Effector memory CD4-positive, alpha-beta T cell (primary cell): ENCODE data around the gene CANT1.
"Not testable (repeated sequence)": the region's sequence is repeated elsewhere in the genome, so short reads cannot be mapped to it uniquely, and the experiment has no call there.

Source experiments
- DNase-seq, 3 donors: peaks; one replicate each; pipeline ENCODE4 v3.0.0-alpha.2; 2020
- H3K27ac ChIP-seq: 2 replicates; pipeline ENCODE4 v1.7.0; 2013; ENCODE audit warnings: mild to moderate bottlenecking, low read length, moderate library complexity; ENCODE audit not compliant: insufficient read depth, poor library complexity, severe bottlenecking
- H3K27me3 ChIP-seq: replicated peaks from 2 replicates; pipeline ENCODE4 v1.7.0; 2013; ENCODE audit warnings: mild to moderate bottlenecking, low read length; ENCODE audit not compliant: insufficient read depth, control insufficient read depth, poor library complexity, severe bottlenecking
- H3K36me3 ChIP-seq: 2 replicates; pipeline ENCODE4 v1.7.0; 2013; ENCODE audit warnings: mild to moderate bottlenecking, low read length, moderate library complexity; ENCODE audit not compliant: control insufficient read depth, insufficient read depth
- H3K4me1 ChIP-seq: 2 replicates; pipeline ENCODE4 v1.7.0; 2013; ENCODE audit warnings: low read length, mild to moderate bottlenecking; ENCODE audit not compliant: control insufficient read depth, insufficient read depth, poor library complexity, severe bottlenecking
- H3K4me3 ChIP-seq: 2 replicates; pipeline ENCODE4 v1.7.0; 2013; ENCODE audit warnings: low read length, low read depth, mild to moderate bottlenecking; ENCODE audit not compliant: insufficient read depth, poor library complexity, severe bottlenecking
- H3K9me3 ChIP-seq: 2 replicates; pipeline ENCODE4 v1.7.0; 2013; ENCODE audit warnings: mild to moderate bottlenecking, low read length, moderate library complexity; ENCODE audit not compliant: control insufficient read depth

CANT1 gene

DNA sequence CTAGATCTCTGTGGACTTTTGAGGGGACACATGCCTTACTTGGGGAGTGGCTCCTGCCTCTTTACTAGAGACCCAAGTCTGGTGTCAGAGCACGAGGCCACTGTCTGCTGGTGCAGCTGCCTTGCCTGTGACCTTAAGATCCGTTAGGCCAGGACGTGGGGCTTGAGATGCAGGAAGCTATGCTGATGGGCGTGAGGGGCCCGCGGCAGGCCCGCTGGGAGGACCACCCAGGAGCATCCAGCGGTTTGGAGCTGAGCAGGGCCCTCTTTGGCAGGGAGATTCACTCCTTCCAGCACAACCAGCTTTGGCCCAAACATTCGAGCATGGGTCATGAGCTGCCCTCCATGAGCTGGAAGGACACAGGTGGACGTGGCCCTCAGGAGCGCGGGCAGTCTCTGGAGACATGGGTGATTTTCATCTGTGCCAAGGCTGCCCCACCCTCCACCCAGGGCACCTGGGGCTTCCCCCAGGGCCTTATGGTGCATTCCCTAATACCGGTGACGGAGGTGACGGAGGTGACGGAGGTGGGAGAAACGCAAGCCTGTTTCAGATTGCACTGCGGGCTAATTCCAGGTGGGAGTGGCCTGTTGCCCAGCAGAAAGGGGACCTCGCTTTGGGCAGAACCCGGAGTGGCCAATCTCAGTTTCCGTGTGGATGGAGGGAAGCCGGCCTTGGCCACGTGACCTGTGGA lies 42.5 kb downstream of the CANT1 start:
- Histone ChIP-seq H3K27me3 (no peaks in the 10 kb centered on the region), H3K27ac (no peak overlapping the region), H3K4me3 (no peak overlapping the region), H3K4me1 (no peaks in the 10 kb centered on the region), H3K36me3 (no peaks in the 10 kb centered on the region), H3K9me3 (no peaks in the 10 kb centered on the region)
- no peak for DNase-seq

DNA sequence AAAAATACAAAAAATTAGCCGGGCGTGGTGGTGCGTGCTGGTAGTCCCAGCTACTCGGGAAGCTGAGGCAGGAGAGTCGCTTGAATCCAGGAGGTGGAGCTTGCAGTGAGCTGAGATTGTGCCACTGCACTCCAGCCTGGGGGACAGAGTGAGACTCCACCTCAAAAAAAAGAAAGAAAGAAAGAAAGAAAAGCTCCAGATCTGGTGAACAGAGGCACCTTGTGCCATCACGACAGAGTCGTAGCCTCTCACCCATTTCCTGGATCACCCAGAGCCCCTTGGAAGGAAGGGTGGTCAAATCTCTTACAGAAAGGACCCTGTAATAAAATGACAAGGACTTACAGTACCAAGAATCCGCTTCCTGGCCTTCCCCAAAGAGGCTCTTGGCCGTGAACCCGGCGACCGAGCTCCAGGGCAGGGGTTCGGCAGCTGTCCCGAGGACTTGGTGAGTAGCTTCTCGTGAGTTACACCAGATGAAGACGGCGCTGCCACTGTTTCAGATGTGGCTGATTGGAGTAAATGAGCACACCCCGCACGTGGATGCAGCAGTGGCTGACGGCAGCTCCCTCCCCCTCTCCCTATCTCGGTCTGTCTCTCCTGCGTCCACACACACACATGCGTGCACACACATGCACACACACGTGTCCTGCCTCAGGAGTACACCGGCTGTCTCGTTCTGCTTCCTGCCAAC lies 43.3 kb downstream of the CANT1 start:
- DNase-seq, result no peak
- no peak overlapping the region for H3K4me3 ChIP-seq

GRCh38 chr17:78965491-78965924 lies 44.1 kb downstream of the CANT1 start:
- Histone ChIP-seq H3K4me1 (no peaks in the 10 kb centered on the region), H3K9me3 (no peaks in the 10 kb centered on the region), H3K27ac (no peak overlapping the region), H3K4me3 (no peak overlapping the region), H3K27me3 (no peaks in the 10 kb centered on the region), H3K36me3 (no peaks in the 10 kb centered on the region)
- DNase-seq, result no peak

More for the DNA sequence above, 43.3 kb downstream of the CANT1 start:
- H3K36me3 ChIP-seq, result no peaks in the 10 kb centered on the region
- H3K27me3 ChIP-seq, result no peaks in the 10 kb centered on the region
- H3K4me1 ChIP-seq, result no peaks in the 10 kb centered on the region
- no peaks in the 10 kb centered on the region for H3K9me3 ChIP-seq
- no peak overlapping the region for H3K27ac ChIP-seq

DNA sequence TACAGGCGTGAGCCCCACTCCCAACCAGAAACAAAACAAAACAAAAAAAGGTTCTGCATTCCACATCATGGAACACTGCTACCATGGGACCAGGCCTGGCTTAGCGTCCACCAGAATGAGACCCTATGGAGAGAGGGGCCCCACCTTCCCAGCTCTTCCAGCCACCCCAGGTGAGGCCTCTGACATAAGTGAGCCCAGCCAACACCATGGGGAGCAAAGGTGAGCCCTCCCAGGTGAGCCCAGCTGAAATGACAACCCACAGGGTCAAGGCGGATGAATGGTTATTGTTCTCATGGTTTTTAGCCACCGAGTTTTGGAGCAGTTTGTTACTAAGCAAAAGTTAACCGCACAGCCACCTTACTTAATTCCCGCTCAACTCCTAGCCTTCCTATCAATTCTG lies 46.2 kb downstream of the CANT1 start:
- no peaks in the 10 kb centered on the region for H3K9me3 ChIP-seq
- no peak for DNase-seq
- H3K4me1 ChIP-seq, result no peaks in the 10 kb centered on the region
- H3K27ac ChIP-seq, result no peak overlapping the region
- no peaks in the 10 kb centered on the region for H3K36me3 ChIP-seq
- H3K4me3 ChIP-seq, result no peak overlapping the region
- no peaks in the 10 kb centered on the region for H3K27me3 ChIP-seq

DNA sequence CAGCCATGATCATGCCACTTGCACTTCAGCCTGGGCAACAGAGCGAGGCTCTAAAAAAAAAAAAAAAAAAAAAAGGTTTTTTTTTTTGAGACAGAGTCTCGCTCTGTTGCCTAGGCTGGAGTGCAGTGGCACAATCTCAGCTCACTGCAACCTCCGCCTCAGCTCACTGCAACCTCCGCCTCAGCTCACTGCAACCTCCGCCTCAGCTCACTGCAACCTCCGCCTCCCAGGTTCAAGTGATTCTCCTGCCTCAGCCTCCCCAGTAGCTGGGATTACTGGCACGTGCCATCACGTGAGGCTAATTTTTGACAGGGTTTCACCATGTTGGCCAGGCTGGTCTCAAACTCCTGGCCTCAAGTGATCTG lies 46.6 kb downstream of the CANT1 start:
- not testable (repeated sequence) for H3K27me3 ChIP-seq, H3K4me3 ChIP-seq, H3K4me1 ChIP-seq, H3K36me3 ChIP-seq, DNase-seq, H3K9me3 ChIP-seq, H3K27ac ChIP-seq

- Histone ChIP-seq H3K9me3 (no peaks in the 10 kb centered on the region), H3K27me3 (no peaks in the 10 kb centered on the region), H3K36me3 (no peaks in the 10 kb centered on the region), H3K4me1 (no peaks in the 10 kb centered on the region), H3K27ac (no peak overlapping the region), H3K4me3 (no peak overlapping the region)
- DNase-seq, result no peak
Observed at GRCh38 chr17:78962345-78962983, 47.1 kb downstream of the CANT1 start.

- Histone ChIP-seq H3K9me3 (no peaks in the 10 kb centered on the region), H3K36me3 (no peaks in the 10 kb centered on the region), H3K4me3 (no peak overlapping the region), H3K4me1 (no peaks in the 10 kb centered on the region), H3K27me3 (no peaks in the 10 kb centered on the region), H3K27ac (no peak overlapping the region)
- no peak for DNase-seq
Observed at GRCh38 chr17:78961571-78961970, 48.0 kb downstream of the CANT1 start.

- Histone ChIP-seq H3K9me3 (no peaks in the 10 kb centered on the region), H3K36me3 (no peaks in the 10 kb centered on the region), H3K27ac (no peak overlapping the region), H3K27me3 (no peaks in the 10 kb centered on the region), H3K4me1 (no peaks in the 10 kb centered on the region), H3K4me3 (no peak overlapping the region)
- DNase-seq, result no peak
Observed at GRCh38 chr17:78960928-78961327, 48.6 kb downstream of the CANT1 start.

- Histone ChIP-seq H3K27ac (no peak overlapping the region), H3K36me3 (no peaks in the 10 kb centered on the region), H3K4me1 (no peaks in the 10 kb centered on the region), H3K27me3 (no peaks in the 10 kb centered on the region), H3K4me3 (no peak overlapping the region), H3K9me3 (no peaks in the 10 kb centered on the region)
- DNase-seq, result no peak
Observed at GRCh38 chr17:78959803-78960202, 49.8 kb downstream of the CANT1 start.

- no peak for DNase-seq
- Histone ChIP-seq H3K4me3 (no peak overlapping the region), H3K27me3 (no peaks in the 10 kb centered on the region), H3K4me1 (no peaks in the 10 kb centered on the region), H3K27ac (no peak overlapping the region), H3K9me3 (no peaks in the 10 kb centered on the region), H3K36me3 (no peaks in the 10 kb centered on the region)
Observed at GRCh38 chr17:78958641-78959127, 50.9 kb downstream of the CANT1 start.
